ENCODE data around the gene BCAS1.

DNA sequence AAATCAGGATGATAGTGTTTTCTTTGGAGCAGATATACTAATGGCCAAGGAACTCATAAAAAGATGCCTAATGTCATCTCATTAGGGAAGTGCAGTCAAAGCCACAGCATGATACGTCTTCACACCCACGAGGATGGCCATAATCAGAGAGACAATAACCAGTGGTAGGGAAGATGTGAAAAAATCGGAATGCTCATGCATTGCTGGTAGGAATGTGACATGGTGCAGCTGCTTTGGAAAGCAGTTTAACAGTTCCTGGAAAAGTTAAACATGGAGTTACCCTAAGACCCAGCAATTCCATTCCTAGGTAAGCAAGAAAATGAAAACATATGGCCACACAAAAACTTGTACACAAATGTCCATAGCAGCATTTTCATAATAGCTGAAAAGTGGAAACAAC is 29.9 kb downstream of the BCAS1 start:
- TF ChIP-seq, protein P1, sequence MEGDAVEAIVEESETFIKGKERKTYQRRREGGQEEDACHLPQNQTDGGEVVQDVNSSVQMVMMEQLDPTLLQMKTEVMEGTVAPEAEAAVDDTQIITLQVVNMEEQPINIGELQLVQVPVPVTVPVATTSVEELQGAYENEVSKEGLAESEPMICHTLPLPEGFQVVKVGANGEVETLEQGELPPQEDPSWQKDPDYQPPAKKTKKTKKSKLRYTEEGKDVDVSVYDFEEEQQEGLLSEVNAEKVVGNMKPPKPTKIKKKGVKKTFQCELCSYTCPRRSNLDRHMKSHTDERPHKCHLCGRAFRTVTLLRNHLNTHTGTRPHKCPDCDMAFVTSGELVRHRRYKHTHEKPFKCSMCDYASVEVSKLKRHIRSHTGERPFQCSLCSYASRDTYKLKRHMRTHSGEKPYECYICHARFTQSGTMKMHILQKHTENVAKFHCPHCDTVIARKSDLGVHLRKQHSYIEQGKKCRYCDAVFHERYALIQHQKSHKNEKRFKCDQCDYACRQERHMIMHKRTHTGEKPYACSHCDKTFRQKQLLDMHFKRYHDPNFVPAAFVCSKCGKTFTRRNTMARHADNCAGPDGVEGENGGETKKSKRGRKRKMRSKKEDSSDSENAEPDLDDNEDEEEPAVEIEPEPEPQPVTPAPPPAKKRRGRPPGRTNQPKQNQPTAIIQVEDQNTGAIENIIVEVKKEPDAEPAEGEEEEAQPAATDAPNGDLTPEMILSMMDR (IDR thresholded peaks at IDR 0.05; ENCODE audit: borderline replicate concordance, extremely low read depth, low read length, poor library complexity, severe bottlenecking), result no peak
- no peak for TF ChIP-seq EZH2 (IDR thresholded peaks at IDR 0.05; ENCODE audit: borderline replicate concordance, low read depth, low read length, severe bottlenecking)

All from DND-41 (cell line).